H9 (cell line): Measurements from ENCODE around the gene COG6. TPM values are rescaled to one million over a fixed set of nuclear protein-coding genes. Genes with fewer than 3 reads are reported as not detected.

Source experiments
- DNase-seq: peaks from one replicate; pipeline ENCODE4 v3.0.0-alpha.2; 2017
- H2AFZ ChIP-seq: one replicate; pipeline ENCODE4 v1.6.1; 2013; ENCODE audit warnings: mild to moderate bottlenecking, low read length, control low read depth, moderate library complexity
- H2AK5ac ChIP-seq: 2 replicates; pipeline ENCODE4 v1.6.1; 2013; ENCODE audit warnings: low read length, control low read depth, mixed read lengths; ENCODE audit not compliant: insufficient read length
- H2BK120ac ChIP-seq: one replicate; pipeline ENCODE4 v1.6.1; 2013; ENCODE audit warnings: low read depth, mild to moderate bottlenecking, low read length, control low read depth, inconsistent platforms; ENCODE audit not compliant: poor library complexity, severe bottlenecking
- H2BK12ac ChIP-seq: 2 replicates; pipeline ENCODE4 v1.6.1; 2013; ENCODE audit warnings: low read length, control low read depth, mixed read lengths, low read depth; ENCODE audit not compliant: insufficient read length
- H2BK15ac ChIP-seq: 2 replicates; pipeline ENCODE4 v1.6.1; 2013; ENCODE audit warnings: low read depth, low read length, control low read depth
- H2BK20ac ChIP-seq: one replicate; pipeline ENCODE4 v1.6.1; 2013; ENCODE audit warnings: low read depth, mild to moderate bottlenecking, low read length, control low read depth, inconsistent platforms; ENCODE audit not compliant: poor library complexity, severe bottlenecking
- H2BK5ac ChIP-seq: 2 replicates; pipeline ENCODE4 v1.6.1; 2013; ENCODE audit warnings: low read length, control low read depth, mixed read lengths; ENCODE audit not compliant: insufficient read length
- H3K14ac ChIP-seq: 2 replicates; pipeline ENCODE4 v1.6.1; 2013; ENCODE audit warnings: low read length, control low read depth; ENCODE audit not compliant: insufficient read depth
- H3K18ac ChIP-seq: 2 replicates; pipeline ENCODE4 v1.6.1; 2013; ENCODE audit warnings: low read depth, mild to moderate bottlenecking, mixed read lengths, low read length, control low read depth; ENCODE audit not compliant: insufficient read length
- H3K23ac ChIP-seq: 2 replicates; pipeline ENCODE4 v1.6.1; 2013; ENCODE audit warnings: low read length, control low read depth, mixed read lengths, low read depth; ENCODE audit not compliant: insufficient read length
- H3K23me2 ChIP-seq: 2 replicates; pipeline ENCODE4 v1.6.1; 2013; ENCODE audit warnings: low read depth, mild to moderate bottlenecking, mixed read lengths, low read length, control low read depth; ENCODE audit not compliant: insufficient read length, poor library complexity, severe bottlenecking
- H3K27ac ChIP-seq: 2 replicates; pipeline ENCODE4 v1.5.1; 2013; ENCODE audit warnings: low read length, control low read depth, mixed read lengths, low read depth; ENCODE audit not compliant: insufficient read length
- H3K27me3 ChIP-seq: 2 replicates; pipeline ENCODE4 v1.6.1; 2013; ENCODE audit warnings: low read length, control low read depth, inconsistent platforms; ENCODE audit not compliant: insufficient read depth
- H3K4ac ChIP-seq: 2 replicates; pipeline ENCODE4 v1.6.1; 2013; ENCODE audit warnings: low read depth, mild to moderate bottlenecking, control low read depth, inconsistent platforms, low read length, moderate library complexity
- H3K4me1 ChIP-seq: 2 replicates; pipeline ENCODE4 v1.6.1; 2013; ENCODE audit warnings: low read length, control low read depth, inconsistent platforms; ENCODE audit not compliant: insufficient read depth
- H3K4me2 ChIP-seq: 2 replicates; pipeline ENCODE4 v1.6.1; 2013; ENCODE audit warnings: low read length, control low read depth, mixed read lengths; ENCODE audit not compliant: insufficient read length, insufficient read depth
- H3K56ac ChIP-seq: 2 replicates; pipeline ENCODE4 v1.6.1; 2013; ENCODE audit warnings: low read depth, mild to moderate bottlenecking, mixed read lengths, low read length, control low read depth; ENCODE audit not compliant: insufficient read length
- H3K79me1 ChIP-seq: 2 replicates; pipeline ENCODE4 v1.6.1; 2013; ENCODE audit warnings: low read depth, mild to moderate bottlenecking, moderate library complexity, low read length, control low read depth, inconsistent platforms; ENCODE audit not compliant: insufficient read depth, poor library complexity, severe bottlenecking
- H3K79me2 ChIP-seq: 2 replicates; pipeline ENCODE4 v1.6.1; 2013; ENCODE audit warnings: low read length, control low read depth, inconsistent platforms; ENCODE audit not compliant: insufficient read depth
- H3K9ac ChIP-seq: 2 replicates; pipeline ENCODE4 v1.6.1; 2013; ENCODE audit warnings: low read length, control low read depth, mixed read lengths; ENCODE audit not compliant: insufficient read length; ENCODE audit errors: extremely low read depth
- H3K9me3 ChIP-seq: one replicate; pipeline ENCODE4 v1.6.1; 2013; ENCODE audit warnings: low read depth, low read length, inconsistent platforms; ENCODE audit not compliant: control insufficient read depth
- H3T11ph ChIP-seq: one replicate; pipeline ENCODE4 v1.6.1; 2013; ENCODE audit warnings: mild to moderate bottlenecking, low read length, control low read depth, inconsistent platforms
- H4K20me1 ChIP-seq: one replicate; pipeline ENCODE4 v1.6.1; 2013; ENCODE audit not compliant: control insufficient read depth, insufficient read length, insufficient read depth
- H4K5ac ChIP-seq: 2 replicates; pipeline ENCODE4 v1.6.1; 2013; ENCODE audit warnings: low read depth, mild to moderate bottlenecking, mixed read lengths, low read length, control low read depth; ENCODE audit not compliant: insufficient read length
- H4K8ac ChIP-seq: replicated peaks from 2 replicates; pipeline ENCODE4 v1.6.1; 2013; ENCODE audit warnings: low read length, control low read depth, mixed read lengths, low read depth; ENCODE audit not compliant: insufficient read length
- H4K91ac ChIP-seq: 2 replicates; pipeline ENCODE4 v1.6.1; 2013; ENCODE audit warnings: low read depth, mild to moderate bottlenecking, moderate library complexity, mixed read lengths, low read length, control low read depth; ENCODE audit not compliant: insufficient read length
- H3K27ac Mint-ChIP-seq, 3 experiments: 2 replicates in 2 of 3; 3 replicates in 1 of 3; pipeline ENCODE4 v1.8.0; 2020 to 2021; ENCODE audit warnings: mixed read lengths in 3 of 3, mild to moderate bottlenecking in 1 of 3, moderate library complexity in 1 of 3
- H3K27me3 Mint-ChIP-seq: 2 replicates; pipeline ENCODE4 v1.8.0; 2021; ENCODE audit warnings: low read depth, mild to moderate bottlenecking, moderate library complexity, mixed read lengths
- H3K36me3 Mint-ChIP-seq, 3 experiments: 2 replicates in 2 of 3; 3 replicates in 1 of 3; pipeline ENCODE4 v1.8.0; 2020 to 2021; ENCODE audit warnings: low read depth in 3 of 3, mixed read lengths in 3 of 3; ENCODE audit not compliant: insufficient read depth in 1 of 3
- H3K4me1 Mint-ChIP-seq, 2 experiments: 2 replicates each; pipeline ENCODE4 v1.8.0; 2020; ENCODE audit warnings: mixed read lengths in 2 of 2
- H3K4me3 Mint-ChIP-seq, 2 experiments: 2 replicates in 1 of 2; 3 replicates in 1 of 2; pipeline ENCODE4 v1.8.0; 2020 to 2021; ENCODE audit warnings: mild to moderate bottlenecking in 2 of 2, mixed read lengths in 2 of 2, moderate library complexity in 1 of 2
- H3K9me3 Mint-ChIP-seq, 2 experiments: 2 replicates in 1 of 2; 3 replicates in 1 of 2; pipeline ENCODE4 v1.8.0; 2020; ENCODE audit warnings: mild to moderate bottlenecking in 2 of 2, mixed read lengths in 2 of 2, moderate library complexity in 1 of 2
- WGBS: extraction: QIAGEN DNeasy Blood & Tissue Kit; methylation state at CpG from one replicate; pipeline ENCODE4 v1.1.7; 2013; ENCODE audit warnings: missing lambda C conversion rate, low lambda C conversion rate, mixed read lengths; ENCODE audit not compliant: insufficient read length; ENCODE audit errors: extremely low coverage; 5-methylcytosine and 5-hydroxymethylcytosine counted together
- total RNA-seq: library from RNA; stranded (reverse); gene quantifications from 2 replicates; pipeline ENCODE4 v1.2.1, GENCODE V29; 2021
- TF ChIP-seq, protein P1 (sequence below): fragments of 200-600 bp; sonication (generic); conservative IDR thresholded peaks from 3 replicates; pipeline ENCODE4 v1.8.0; 2021; ENCODE audit warnings: antibody characterized with exemption, mild to moderate bottlenecking

COG6 gene
- total RNA-seq, 1 experiment from 2014 or later, result 23.7 TPM

DNA sequence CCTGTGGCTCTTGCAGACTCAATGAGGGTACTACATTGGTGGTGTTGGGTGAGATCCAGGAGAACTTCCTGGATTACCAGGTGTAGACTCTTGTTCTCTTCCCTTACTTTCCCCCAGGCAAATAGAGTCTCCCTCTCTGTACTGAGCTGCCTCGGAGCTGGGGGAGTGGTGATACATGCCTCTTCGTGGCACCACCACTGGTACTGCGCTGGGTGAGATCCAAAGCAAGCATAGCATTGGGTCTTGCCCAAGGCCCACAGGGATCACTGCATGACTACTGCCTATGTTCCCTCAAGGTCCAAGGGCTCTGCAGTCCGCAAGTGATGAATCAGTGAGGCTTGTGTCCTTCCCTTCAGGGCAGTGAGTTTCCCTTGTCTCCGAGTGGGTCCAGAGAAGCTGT is 81.6 kb downstream of the COG6 start:
- DNase-seq, result no peak
- H3K27ac Mint-ChIP-seq, result no peak overlapping the region
- peaks cover 5 to 7% of the 10 kb centered on the region in 2 experiments for H3K9me3 Mint-ChIP-seq
- Histone ChIP-seq H3K27ac (no peak overlapping the region), H4K8ac (no peak overlapping the region), H3K14ac (no peak overlapping the region), H3K18ac (no peak overlapping the region), H3K79me1 (no peaks in the 10 kb centered on the region), H2BK5ac (no peak overlapping the region), H2BK12ac (no peak overlapping the region), H3K23me2 (no peaks in the 10 kb centered on the region), H3K4me2 (no peak overlapping the region), H2BK15ac (no peak overlapping the region), H4K5ac (no peak overlapping the region), H2BK120ac (no peak overlapping the region), H3K27me3 (no peaks in the 10 kb centered on the region), H2AK5ac (no peak overlapping the region), H3K4me1 (no peaks in the 10 kb centered on the region), H4K20me1 (no peaks in the 10 kb centered on the region), H3T11ph (no peak overlapping the region), H3K56ac (no peak overlapping the region), H3K4ac (no peak overlapping the region), H2AFZ (no peak overlapping the region), H2BK20ac (no peak overlapping the region), H3K79me2 (no peaks in the 10 kb centered on the region), H3K9me3 (no peaks in the 10 kb centered on the region), H4K91ac (no peak overlapping the region), H3K23ac (no peak overlapping the region), H3K9ac (no peak overlapping the region)
- no CpG with 5 or more reads among the region's 5 CpGs for WGBS
- H3K4me1 Mint-ChIP-seq, result no peaks in the 10 kb centered on the region
- no peaks in the 10 kb centered on the region; the same call in 1 of the 2 replicates for H3K27me3 Mint-ChIP-seq
- H3K36me3 Mint-ChIP-seq, result peaks cover 16 to 20% (median 17%) of the 10 kb centered on the region in 3 experiments
- H3K4me3 Mint-ChIP-seq, result no peak overlapping the region
- TF ChIP-seq, protein P1, sequence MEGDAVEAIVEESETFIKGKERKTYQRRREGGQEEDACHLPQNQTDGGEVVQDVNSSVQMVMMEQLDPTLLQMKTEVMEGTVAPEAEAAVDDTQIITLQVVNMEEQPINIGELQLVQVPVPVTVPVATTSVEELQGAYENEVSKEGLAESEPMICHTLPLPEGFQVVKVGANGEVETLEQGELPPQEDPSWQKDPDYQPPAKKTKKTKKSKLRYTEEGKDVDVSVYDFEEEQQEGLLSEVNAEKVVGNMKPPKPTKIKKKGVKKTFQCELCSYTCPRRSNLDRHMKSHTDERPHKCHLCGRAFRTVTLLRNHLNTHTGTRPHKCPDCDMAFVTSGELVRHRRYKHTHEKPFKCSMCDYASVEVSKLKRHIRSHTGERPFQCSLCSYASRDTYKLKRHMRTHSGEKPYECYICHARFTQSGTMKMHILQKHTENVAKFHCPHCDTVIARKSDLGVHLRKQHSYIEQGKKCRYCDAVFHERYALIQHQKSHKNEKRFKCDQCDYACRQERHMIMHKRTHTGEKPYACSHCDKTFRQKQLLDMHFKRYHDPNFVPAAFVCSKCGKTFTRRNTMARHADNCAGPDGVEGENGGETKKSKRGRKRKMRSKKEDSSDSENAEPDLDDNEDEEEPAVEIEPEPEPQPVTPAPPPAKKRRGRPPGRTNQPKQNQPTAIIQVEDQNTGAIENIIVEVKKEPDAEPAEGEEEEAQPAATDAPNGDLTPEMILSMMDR, result no peak
